Tibial nerve (tissue), 4 donors: ENCODE measurements around the gene KANSL3. TPM values are rescaled to one million over a fixed set of nuclear protein-coding genes. Genes with fewer than 3 reads are reported as not detected.
"Not testable (repeated sequence)": the region's sequence is repeated elsewhere in the genome, so short reads cannot be mapped to it uniquely, and the experiment has no call there.

Experiments
- DNase-seq, 2 donors: peaks; one replicate each; pipeline ENCODE4 v3.0.0-alpha.2; 2019; ENCODE audit warnings: low spot score in 2 of 2
- H3K27ac ChIP-seq, 4 donors: fragments of 200-600 bp; sonication (generic) in 3 of 4; one replicate each; pipeline ENCODE4 v1.5.1; 2017 to 2019; ENCODE audit warnings: mild to moderate bottlenecking in 1 of 4
- H3K27me3 ChIP-seq, 2 donors: fragments of 200-600 bp; sonication (generic) in 1 of 2; one replicate each; pipeline versions ENCODE4 v1.5.1 to v1.6.0; 2017 to 2019
- H3K36me3 ChIP-seq, 3 donors: fragments of 200-600 bp; sonication (generic); one replicate each; pipeline ENCODE4 v1.5.1; 2018 to 2019
- H3K4me1 ChIP-seq, 4 donors: fragments of 200-600 bp; sonication (generic) in 3 of 4; one replicate each; pipeline ENCODE4 v1.5.1; 2017 to 2019
- H3K4me3 ChIP-seq, 4 donors: fragments of 200-600 bp; sonication (generic) in 3 of 4; one replicate each; pipeline ENCODE4 v1.5.1; 2017 to 2019; ENCODE audit warnings: mild to moderate bottlenecking in 1 of 4, moderate library complexity in 1 of 4
- H3K9me3 ChIP-seq, 4 donors: fragments of 200-600 bp; sonication (generic) in 3 of 4; one replicate each; pipeline ENCODE4 v1.5.1; 2017 to 2019
- EP300 ChIP-seq, 2 donors: sonication (generic); formaldehyde crosslinking; IDR thresholded peaks; one replicate each; pipeline ENCODE4 v1.6.1; 2017; ENCODE audit warnings: antibody characterized with exemption in 2 of 2, mild to moderate bottlenecking in 1 of 2
- POLR2A ChIP-seq, 2 donors: fragments of 450-650 bp; IDR thresholded peaks; one replicate each; pipeline ENCODE4 v1.6.1; 2017; ENCODE audit warnings: antibody characterized with exemption in 2 of 2, mild to moderate bottlenecking in 2 of 2, moderate library complexity in 2 of 2
- WGBS, 2 donors: methylation state at CpG; one replicate each; pipeline ENCODE4 v1.1.5; 2018; 5-methylcytosine and 5-hydroxymethylcytosine counted together
- total RNA-seq, 4 donors: library from RNA; depleted of rRNA; stranded (reverse); fragments of >200 nt; gene quantifications; one replicate each; pipeline ENCODE4 v1.1.0, GENCODE V29; 2016
- TF ChIP-seq, protein P1 (sequence below), 5 experiments: fragments of 200-600 bp in 3 of 5; fragments of 450-650 bp in 2 of 5; sonication (generic) in 3 of 5; IDR thresholded peaks; one replicate each; pipeline ENCODE4 v1.5.1; 2016 to 2019; ENCODE audit warnings: antibody characterized with exemption in 5 of 5, mild to moderate bottlenecking in 3 of 5, moderate library complexity in 2 of 5

The KANSL3 gene
- total RNA-seq, 4 donors from 2014 or later, result 55.7 to 87.0 (median 59.2) TPM

DNA sequence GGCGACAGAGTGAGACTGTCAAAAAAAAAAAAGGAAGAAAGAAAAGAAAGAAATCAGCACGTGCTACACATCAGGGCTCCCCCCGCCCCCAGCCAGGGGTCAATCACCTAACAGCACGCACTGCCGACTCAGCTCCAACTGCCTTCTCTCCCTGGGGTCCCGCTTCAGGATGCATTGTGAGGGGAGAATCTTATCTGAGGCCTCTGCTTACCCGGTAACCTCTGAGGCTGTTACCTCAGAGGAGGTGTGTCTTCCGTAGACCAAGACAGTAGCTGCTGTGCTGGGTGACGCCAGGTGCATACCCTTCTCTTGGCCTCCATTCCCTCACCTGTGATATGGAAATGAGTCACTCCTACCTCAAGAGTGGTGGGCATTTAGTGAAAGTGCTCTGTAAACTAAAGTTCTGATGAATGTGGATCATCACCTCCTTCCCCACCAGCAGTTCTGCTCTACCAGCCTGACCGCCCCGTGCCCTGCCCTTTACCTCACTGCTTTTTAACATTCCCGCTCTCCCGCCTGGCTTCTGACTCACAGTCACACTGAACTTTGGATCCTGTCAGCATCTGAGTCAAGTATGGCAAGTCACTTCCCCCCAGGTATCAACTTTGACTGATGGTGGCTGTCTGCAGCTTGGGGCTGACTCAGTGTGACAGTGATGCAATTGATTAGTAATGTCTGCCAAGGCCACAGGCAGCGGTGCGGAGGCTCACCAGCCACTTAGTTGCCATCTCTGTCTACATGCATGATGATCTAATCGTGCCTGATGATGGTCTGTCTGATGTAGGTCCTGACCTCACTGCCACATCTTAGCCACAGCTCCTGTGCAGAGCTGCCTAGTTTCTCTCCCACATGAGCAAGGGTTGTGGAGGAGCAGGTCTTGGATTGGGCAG is 81.4 kb downstream of the KANSL3 start:
- Histone ChIP-seq H3K36me3 (peaks cover 0 to 18% (median 0%) of the 10 kb centered on the region in 3 donors), H3K4me1 (peaks cover 0 to 12% (median 8%) of the 10 kb centered on the region in 4 donors), H3K27ac (no peak overlapping the region), H3K27me3 (no peaks in the 10 kb centered on the region), H3K9me3 (no peaks in the 10 kb centered on the region), H3K4me3 (no peak overlapping the region)
- WGBS, 2 donors, result 79 to 80% methylated on average over 15 to 16 of the region's 16 CpGs
- no peak for DNase-seq
- TF ChIP-seq POLR2A (IDR thresholded peaks at IDR 0.05) (no peak), EP300 (IDR thresholded peaks at IDR 0.05) (no peak)
- TF ChIP-seq, protein P1, sequence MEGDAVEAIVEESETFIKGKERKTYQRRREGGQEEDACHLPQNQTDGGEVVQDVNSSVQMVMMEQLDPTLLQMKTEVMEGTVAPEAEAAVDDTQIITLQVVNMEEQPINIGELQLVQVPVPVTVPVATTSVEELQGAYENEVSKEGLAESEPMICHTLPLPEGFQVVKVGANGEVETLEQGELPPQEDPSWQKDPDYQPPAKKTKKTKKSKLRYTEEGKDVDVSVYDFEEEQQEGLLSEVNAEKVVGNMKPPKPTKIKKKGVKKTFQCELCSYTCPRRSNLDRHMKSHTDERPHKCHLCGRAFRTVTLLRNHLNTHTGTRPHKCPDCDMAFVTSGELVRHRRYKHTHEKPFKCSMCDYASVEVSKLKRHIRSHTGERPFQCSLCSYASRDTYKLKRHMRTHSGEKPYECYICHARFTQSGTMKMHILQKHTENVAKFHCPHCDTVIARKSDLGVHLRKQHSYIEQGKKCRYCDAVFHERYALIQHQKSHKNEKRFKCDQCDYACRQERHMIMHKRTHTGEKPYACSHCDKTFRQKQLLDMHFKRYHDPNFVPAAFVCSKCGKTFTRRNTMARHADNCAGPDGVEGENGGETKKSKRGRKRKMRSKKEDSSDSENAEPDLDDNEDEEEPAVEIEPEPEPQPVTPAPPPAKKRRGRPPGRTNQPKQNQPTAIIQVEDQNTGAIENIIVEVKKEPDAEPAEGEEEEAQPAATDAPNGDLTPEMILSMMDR (IDR thresholded peaks at IDR 0.05), result no peak

DNA sequence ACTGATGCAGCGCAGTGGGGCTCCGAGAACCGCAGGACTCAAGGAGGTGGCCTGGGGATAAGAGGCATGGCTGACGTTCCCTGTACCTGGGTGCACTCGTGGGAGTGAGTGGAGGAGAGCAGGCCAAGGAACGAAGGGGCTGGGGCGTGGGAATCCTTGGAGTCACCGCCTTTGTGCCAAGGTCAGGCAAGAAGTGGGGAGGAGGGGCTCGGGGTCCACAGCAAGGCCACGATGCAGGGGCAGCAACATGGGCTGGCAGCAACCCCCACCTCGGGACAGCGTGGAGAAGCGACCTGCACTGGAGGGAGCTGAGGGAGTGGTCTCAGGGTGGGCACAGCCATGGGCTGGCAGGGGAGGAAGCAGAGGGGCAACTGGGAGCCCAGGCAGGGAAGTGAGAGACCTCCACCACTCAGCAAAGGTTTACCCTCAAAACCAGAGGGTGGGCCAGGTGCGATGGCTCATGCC is 82.9 kb downstream of the KANSL3 start:
- Histone ChIP-seq H3K36me3 (peaks cover 0 to 34% (median 2%) of the 10 kb centered on the region in 3 donors), H3K27ac (no peak overlapping the region), H3K4me1 (peaks cover 0 to 12% (median 8%) of the 10 kb centered on the region in 4 donors), H3K4me3 (no peak overlapping the region), H3K27me3 (no peaks in the 10 kb centered on the region), H3K9me3 (no peaks in the 10 kb centered on the region)
- TF ChIP-seq, protein P1 (IDR thresholded peaks at IDR 0.05), result no peak
- TF ChIP-seq POLR2A (IDR thresholded peaks at IDR 0.05) (no peak), EP300 (IDR thresholded peaks at IDR 0.05) (no peak)
- 83% methylated on average over 14 of the region's 14 CpGs for whole genome bisulfite sequencing, 2 donors
- DNase-seq, result no peak

DNA sequence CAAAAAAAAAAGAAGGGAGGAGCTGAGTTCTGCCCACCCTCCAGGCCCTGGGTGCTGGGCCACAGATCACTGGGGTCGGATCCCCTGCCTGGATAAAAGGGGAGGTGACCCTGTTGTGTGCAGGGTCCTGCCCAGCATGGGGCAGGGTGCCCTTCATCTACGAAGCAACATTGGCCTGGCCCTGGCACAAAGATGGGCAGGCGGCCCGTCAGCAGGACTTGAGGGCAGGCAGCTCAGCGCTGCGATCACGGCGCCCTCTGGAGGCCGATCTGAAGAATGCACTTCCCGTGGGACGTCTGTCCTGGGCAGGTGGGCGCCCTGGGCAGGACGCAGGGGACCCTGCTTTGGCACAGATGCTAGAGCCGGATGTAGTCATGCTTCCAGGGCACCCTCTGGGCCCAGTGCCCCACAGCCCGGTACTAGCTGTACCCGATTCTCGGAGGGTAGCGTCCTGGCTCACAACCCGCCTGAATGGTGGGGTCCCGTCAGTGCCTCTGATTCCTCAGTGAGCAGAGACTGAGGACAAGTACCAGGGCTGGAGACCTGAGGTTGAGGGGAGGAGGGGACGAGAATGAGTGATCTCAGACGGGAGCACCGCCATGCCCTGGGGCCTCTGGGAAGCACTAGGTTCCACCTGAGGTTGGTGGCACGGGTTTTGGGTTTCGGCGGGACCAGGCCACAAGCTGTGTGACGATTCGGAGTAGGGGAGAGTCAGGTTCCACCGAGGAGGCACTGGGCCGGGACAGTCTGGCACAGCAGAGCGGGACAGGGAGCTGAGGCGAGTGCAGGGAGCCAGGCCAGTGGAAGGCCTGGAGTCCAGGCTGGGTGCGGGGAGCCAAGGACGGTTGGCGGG is 83.6 kb downstream of the KANSL3 start:
- H3K36me3 ChIP-seq, result peaks cover 3 to 40% (median 7%) of the 10 kb centered on the region in 3 donors
- WGBS, 2 donors, result 38 to 39% methylated on average over 32 to 35 of the region's 35 CpGs
- DNase-seq, result peak; percentile 40 to 51
- peak in 1 of 2 donors; percentile 33 for TF ChIP-seq EP300 (IDR thresholded peaks at IDR 0.05)
- TF ChIP-seq POLR2A (IDR thresholded peaks at IDR 0.05), result no peak
- TF ChIP-seq, protein P1 (IDR thresholded peaks at IDR 0.05), result peak; percentile 93 to 96 (median 95)
- H3K4me1 ChIP-seq, result peaks cover 0 to 16% (median 8%) of the 10 kb centered on the region in 4 donors
- H3K9me3 ChIP-seq, result no peaks in the 10 kb centered on the region
- no peaks in the 10 kb centered on the region for H3K27me3 ChIP-seq
- H3K27ac ChIP-seq, result no peak overlapping the region
- no peak overlapping the region for H3K4me3 ChIP-seq

DNA sequence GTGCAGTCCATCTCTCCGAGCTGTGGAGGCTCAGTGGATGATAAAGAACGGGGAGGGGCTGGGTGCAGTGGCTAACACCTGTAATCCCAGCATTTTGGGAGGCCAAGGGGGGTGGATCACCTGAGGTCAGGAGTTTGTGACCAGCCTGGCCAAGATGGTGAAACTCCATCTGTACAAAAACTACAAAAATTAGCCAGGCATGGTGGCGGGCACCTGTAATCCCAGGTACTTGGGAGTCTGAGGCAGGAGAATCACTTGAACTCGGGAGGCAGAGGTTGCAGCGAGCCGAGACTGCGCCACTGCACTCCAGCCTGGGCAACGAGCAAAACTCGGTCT is 84.2 kb downstream of the KANSL3 start:
- Histone ChIP-seq H3K36me3 (peaks cover 3 to 46% (median 9%) of the 10 kb centered on the region in 3 donors), H3K4me1 (peaks cover 0 to 21% (median 8%) of the 10 kb centered on the region in 4 donors)
- H3K27me3 ChIP-seq, H3K9me3 ChIP-seq, H3K27ac ChIP-seq, DNase-seq, H3K4me3 ChIP-seq: not testable (repeated sequence)
- 41 to 43% methylated on average over 9 of the region's 9 CpGs for WGBS, 2 donors

DNA sequence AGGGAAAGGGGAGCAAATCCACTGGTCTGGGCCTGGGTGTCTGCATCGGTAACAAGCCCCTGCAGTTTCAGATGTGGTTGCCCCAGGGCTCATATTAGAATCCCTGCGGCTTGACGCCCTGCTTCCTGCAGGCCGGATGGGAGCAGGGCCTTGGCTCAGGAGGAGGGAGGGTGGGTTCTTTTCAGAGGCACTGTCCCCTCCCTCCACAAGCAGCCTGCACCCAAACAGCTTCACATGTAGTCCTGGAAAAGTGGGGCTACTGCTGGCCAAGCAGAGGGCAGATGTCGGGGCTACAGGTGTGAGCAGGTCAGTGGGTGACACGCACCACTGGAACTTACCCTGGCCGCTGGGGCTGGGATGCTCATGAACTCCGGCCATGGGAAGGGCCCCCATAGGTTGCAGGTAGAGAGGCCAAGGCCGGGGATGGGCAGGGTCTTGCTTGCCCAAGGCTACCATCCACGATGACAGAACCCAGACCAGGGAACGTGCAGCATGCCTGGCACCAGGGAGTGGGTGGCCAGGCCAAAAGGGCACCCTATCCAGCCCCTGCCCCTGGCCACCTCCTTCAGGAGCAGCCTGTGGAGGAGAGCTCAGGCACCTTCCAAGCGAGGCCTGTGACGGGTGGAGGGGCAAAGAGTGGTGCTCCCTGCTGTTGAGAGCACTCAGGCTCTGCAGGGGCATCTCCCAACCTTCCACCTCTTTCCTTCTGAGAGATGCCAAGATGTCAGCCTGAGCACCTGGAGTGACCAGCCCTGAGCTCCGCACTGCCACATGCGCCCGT is 84.7 kb downstream of the KANSL3 start:
- WGBS, 2 donors, result 84 to 92% methylated on average over 14 to 16 of the region's 16 CpGs
- no peaks in the 10 kb centered on the region for H3K27me3 ChIP-seq
- H3K36me3 ChIP-seq, result peaks cover 3 to 52% (median 13%) of the 10 kb centered on the region in 3 donors
- DNase-seq, result no peak
- H3K4me3 ChIP-seq, result no peak overlapping the region
- peaks cover 0 to 26% (median 10%) of the 10 kb centered on the region in 4 donors for H3K4me1 ChIP-seq
- no peak for TF ChIP-seq POLR2A (IDR thresholded peaks at IDR 0.05)
- TF ChIP-seq EP300 (IDR thresholded peaks at IDR 0.05), result no peak
- TF ChIP-seq, protein P1 (IDR thresholded peaks at IDR 0.05), result no peak
- no peaks in the 10 kb centered on the region for H3K9me3 ChIP-seq
- H3K27ac ChIP-seq, result no peak overlapping the region
